MCF 10A (cell line): ENCODE data around the gene OPCML. TPM values are rescaled to one million over a fixed set of nuclear protein-coding genes. Genes with fewer than 3 reads are reported as not detected.

Source experiments
- BruUV-seq: library from RNA; stranded (reverse); fragments of 400-500 nt; replicated peaks from 2 replicates; lab custom pipeline; 2021; lab: Mats Ljungman, UMichigan
- CTCF ChIA-PET: fragments of 300-600 bp; sonication (Branson Sonifier 250); formaldehyde crosslinking; extraction: SDS; loops from one replicate; lab custom pipeline; 2021; ENCODE audit warnings: antibody characterized with exemption, inconsistent platforms; lab: Yijun Ruan, JAX
- POLR2A ChIA-PET: fragments of 300-600, 350-650 bp; sonication (Branson Sonifier 250); formaldehyde crosslinking; extraction: SDS; loops from one replicate; lab custom pipeline; 2020; ENCODE audit warnings: antibody characterized with exemption, inconsistent platforms; lab: Yijun Ruan, JAX
- DNase-seq: peaks from one replicate; pipeline ENCODE4 v3.0.0-alpha.2; 2018; ENCODE audit not compliant: unreplicated experiment
- H3K27ac Mint-ChIP-seq: one replicate; pipeline ENCODE4 v1.8.0; 2022; ENCODE audit warnings: mild to moderate bottlenecking, low read depth, mixed read lengths; ENCODE audit not compliant: unreplicated experiment
- H3K27me3 Mint-ChIP-seq: one replicate; pipeline ENCODE4 v1.8.0; 2022; ENCODE audit warnings: mixed read lengths; ENCODE audit not compliant: insufficient read depth, unreplicated experiment
- H3K36me3 Mint-ChIP-seq: one replicate; pipeline ENCODE4 v1.8.0; 2022; ENCODE audit warnings: mild to moderate bottlenecking, moderate library complexity, mixed read lengths; ENCODE audit not compliant: insufficient read depth, unreplicated experiment
- H3K4me1 Mint-ChIP-seq: one replicate; pipeline ENCODE4 v1.8.0; 2022; ENCODE audit warnings: mixed read lengths; ENCODE audit not compliant: insufficient read depth, unreplicated experiment
- H3K4me3 Mint-ChIP-seq: one replicate; pipeline ENCODE4 v1.8.0; 2022; ENCODE audit warnings: mild to moderate bottlenecking, moderate library complexity, mixed read lengths; ENCODE audit not compliant: unreplicated experiment
- H3K9me3 Mint-ChIP-seq: one replicate; pipeline ENCODE4 v1.8.0; 2022; ENCODE audit warnings: mixed read lengths; ENCODE audit not compliant: unreplicated experiment
- CTCF ChIP-seq: fragments of 200-600 bp; IDR thresholded peaks from one replicate; pipeline ENCODE4 v1.8.0; 2022; ENCODE audit warnings: antibody characterized with exemption, mild to moderate bottlenecking; ENCODE audit not compliant: unreplicated experiment
- intact Hi-C: fragments of 100-400 bp; cut with micrococcal nuclease; formaldehyde crosslinking; loops from 2 replicates; pipeline ENCODE4 v1.14.1; 2022
- total RNA-seq: library from RNA; stranded (reverse); gene quantifications from 2 replicates; pipeline ENCODE4 v1.2.3, GENCODE V29; 2022

OPCML gene
- total RNA-seq, 1 experiment from 2014 or later: not detected

GRCh38 chr11:133207995-133208394 is 324.3 kb downstream of the OPCML start:
- Mint-ChIP-seq H3K4me1 (no peaks in the 10 kb centered on the region), H3K36me3 (no peaks in the 10 kb centered on the region), H3K4me3 (no peak overlapping the region), H3K27me3 (peaks cover 14% of the 10 kb centered on the region), H3K9me3 (peaks cover 25% of the 10 kb centered on the region), H3K27ac (no peak overlapping the region)
- BruUV-seq: no TSS peak
- CTCF ChIA-PET: interaction anchor here (0.7 to 1.2 kb wide), 2 partner anchors 104 to 614 kb away, joined by 3 read pairs; no protein-coding TSS in a partner anchor
- intact Hi-C loops: no loop called here
- TF ChIP-seq CTCF: no peak
- no peak for DNase-seq
- POLR2A ChIA-PET: no interaction called here

GRCh38 chr11:133206313-133207005 is 325.8 kb downstream of the OPCML start:
- POLR2A ChIA-PET: no interaction called here
- no TSS peak for BruUV-seq
- no peak overlapping the region for H3K27ac Mint-ChIP-seq
- TF ChIP-seq CTCF: no peak
- CTCF ChIA-PET: interaction anchor here (0.7 kb wide), 2 partner anchors 13 to 197 kb away, joined by 3 to 6 read pairs; no protein-coding TSS in a partner anchor
- no peak overlapping the region for H3K4me3 Mint-ChIP-seq
- DNase-seq: no peak
- H3K9me3 Mint-ChIP-seq: peaks cover 13% of the 10 kb centered on the region
- H3K27me3 Mint-ChIP-seq: no peaks in the 10 kb centered on the region
- no peaks in the 10 kb centered on the region for H3K4me1 Mint-ChIP-seq
- intact Hi-C loops: no loop called here
- H3K36me3 Mint-ChIP-seq: no peaks in the 10 kb centered on the region

GRCh38 chr11:133204158-133204557 is 328.1 kb downstream of the OPCML start:
- Mint-ChIP-seq H3K4me3 (no peak overlapping the region), H3K36me3 (no peaks in the 10 kb centered on the region), H3K27me3 (no peaks in the 10 kb centered on the region), H3K27ac (no peak overlapping the region), H3K4me1 (no peaks in the 10 kb centered on the region), H3K9me3 (peaks cover 22% of the 10 kb centered on the region)
- no TSS peak for BruUV-seq
- no peak for TF ChIP-seq CTCF
- no peak for DNase-seq
- intact Hi-C loops: no loop called here
- ChIA-PET POLR2A (no interaction called here), CTCF (no interaction called here)

- no TSS peak for BruUV-seq
- H3K4me3 Mint-ChIP-seq: no peak overlapping the region
- no peak overlapping the region for H3K27ac Mint-ChIP-seq
Observed at GRCh38 chr11:133202816-133203215, 329.5 kb downstream of the OPCML start.

More at GRCh38 chr11:133202816-133203215, 329.5 kb downstream of the OPCML start:
- no peak for TF ChIP-seq CTCF
- ChIA-PET POLR2A (no interaction called here), CTCF (interaction anchor here (0.6 kb wide), 1 partner anchor 744 kb away, joined by 3 read pairs; no protein-coding TSS in a partner anchor)
- Mint-ChIP-seq H3K9me3 (peaks cover 31% of the 10 kb centered on the region), H3K4me1 (no peaks in the 10 kb centered on the region), H3K36me3 (no peaks in the 10 kb centered on the region), H3K27me3 (no peaks in the 10 kb centered on the region)
- no peak for DNase-seq
- intact Hi-C loops: no loop called here
